ENCODE data around the gene SEPTIN6. TPM values are rescaled to one million over a fixed set of nuclear protein-coding genes. Genes with fewer than 3 reads are reported as not detected.
"Not testable (repeated sequence)": the region's sequence is repeated elsewhere in the genome, so short reads cannot be mapped to it uniquely, and the experiment has no call there.

The SEPTIN6 gene
- total RNA-seq, 1 donor from 2014 or later = 39.4 TPM

- TF ChIP-seq CTCF (conservative IDR thresholded peaks at IDR 0.05) = no peak
- no peaks in the 10 kb centered on the region for H3K9me3 Mint-ChIP-seq
- no peak for DNase-seq (ENCODE audit: low read depth, low spot score)
- no peak overlapping the region for H3K27ac Mint-ChIP-seq (ENCODE audit: unreplicated experiment)
- H3K4me3 Mint-ChIP-seq = no peak overlapping the region
- no peaks in the 10 kb centered on the region for H3K4me1 Mint-ChIP-seq
- peaks cover 5% of the 10 kb centered on the region for H3K36me3 Mint-ChIP-seq (ENCODE audit: low read depth)
- H3K27me3 Mint-ChIP-seq (ENCODE audit: low read depth) = no peaks in the 10 kb centered on the region
These were observed 19.6 kb downstream of the SEPTIN6 start for GRCh38 chrX:119673336-119673735.

- Mint-ChIP-seq H3K27ac (ENCODE audit: unreplicated experiment) (no peak overlapping the region), H3K36me3 (ENCODE audit: low read depth) (peaks cover 5% of the 10 kb centered on the region), H3K27me3 (ENCODE audit: low read depth) (no peaks in the 10 kb centered on the region), H3K9me3 (no peaks in the 10 kb centered on the region), H3K4me3 (no peak overlapping the region), H3K4me1 (no peaks in the 10 kb centered on the region)
- TF ChIP-seq CTCF (conservative IDR thresholded peaks at IDR 0.05) = no peak
- DNase-seq (ENCODE audit: low read depth, low spot score) = no peak
These were observed 20.5 kb downstream of the SEPTIN6 start for GRCh38 chrX:119672426-119672825.

GRCh38 chrX:119669424-119670037 is 23.4 kb downstream of the SEPTIN6 start:
- no peak for TF ChIP-seq CTCF (conservative IDR thresholded peaks at IDR 0.05)
- Mint-ChIP-seq H3K4me1 (no peaks in the 10 kb centered on the region), H3K4me3 (no peak overlapping the region), H3K27me3 (ENCODE audit: low read depth) (no peaks in the 10 kb centered on the region), H3K9me3 (no peaks in the 10 kb centered on the region), H3K36me3 (ENCODE audit: low read depth) (peaks cover 5% of the 10 kb centered on the region), H3K27ac (ENCODE audit: unreplicated experiment) (peak overlapping the region; percentile 57)
- DNase-seq (ENCODE audit: low read depth, low spot score) = no peak

- Mint-ChIP-seq H3K27me3 (ENCODE audit: low read depth) (no peaks in the 10 kb centered on the region), H3K4me1 (no peaks in the 10 kb centered on the region), H3K4me3 (no peak overlapping the region), H3K9me3 (peaks cover 3% of the 10 kb centered on the region), H3K36me3 (ENCODE audit: low read depth) (peaks cover 6% of the 10 kb centered on the region), H3K27ac (ENCODE audit: unreplicated experiment) (no peak overlapping the region)
- no peak for DNase-seq (ENCODE audit: low read depth, low spot score)
- TF ChIP-seq CTCF (conservative IDR thresholded peaks at IDR 0.05) = no peak
These were observed 25.7 kb downstream of the SEPTIN6 start for GRCh38 chrX:119667111-119667878.

GRCh38 chrX:119664877-119665276 is 28.1 kb downstream of the SEPTIN6 start:
- not testable (repeated sequence) for H3K27me3 Mint-ChIP-seq (ENCODE audit: low read depth); H3K27ac Mint-ChIP-seq (ENCODE audit: unreplicated experiment); H3K36me3 Mint-ChIP-seq (ENCODE audit: low read depth); H3K4me3 Mint-ChIP-seq; H3K4me1 Mint-ChIP-seq; H3K9me3 Mint-ChIP-seq; DNase-seq (ENCODE audit: low read depth, low spot score)

GRCh38 chrX:119661486-119661885 is 31.5 kb downstream of the SEPTIN6 start:
- no peaks in the 10 kb centered on the region for H3K27me3 Mint-ChIP-seq (ENCODE audit: low read depth)
- no peak overlapping the region for H3K4me3 Mint-ChIP-seq
- H3K27ac Mint-ChIP-seq (ENCODE audit: unreplicated experiment) = no peak overlapping the region
- no peak for TF ChIP-seq CTCF (conservative IDR thresholded peaks at IDR 0.05)
- no peak for DNase-seq (ENCODE audit: low read depth, low spot score)
- H3K36me3 Mint-ChIP-seq (ENCODE audit: low read depth) = peaks cover 21% of the 10 kb centered on the region
- peaks cover 7% of the 10 kb centered on the region for H3K9me3 Mint-ChIP-seq
- peaks cover 4% of the 10 kb centered on the region for H3K4me1 Mint-ChIP-seq

All from neural crest cell (in vitro differentiated cells).